Mesothelial cell of epicardium (in vitro differentiated cells): Measurements from ENCODE around the gene AP4E1. TPM values are rescaled to one million over a fixed set of nuclear protein-coding genes. Genes with fewer than 3 reads are reported as not detected.
"Not testable (repeated sequence)": the region's sequence is repeated elsewhere in the genome, so short reads cannot be mapped to it uniquely, and the experiment has no call there.

Experiments used
- DNase-seq, 2 experiments: peaks; one replicate each; pipeline ENCODE4 v3.0.0; 2021; ENCODE audit warnings: low spot score in 2 of 2; ENCODE audit not compliant: unreplicated experiment in 2 of 2
- H3K27ac Mint-ChIP-seq: 2 replicates; pipeline ENCODE4 v1.8.0; 2021; ENCODE audit warnings: mixed read lengths
- H3K27me3 Mint-ChIP-seq: 2 replicates; pipeline ENCODE4 v1.8.0; 2021; ENCODE audit warnings: low read depth, mixed read lengths
- H3K36me3 Mint-ChIP-seq: 2 replicates; pipeline ENCODE4 v1.8.0; 2021; ENCODE audit warnings: mixed read lengths
- H3K4me1 Mint-ChIP-seq: 2 replicates; pipeline ENCODE4 v1.8.0; 2021; ENCODE audit warnings: mixed read lengths
- H3K4me3 Mint-ChIP-seq: 2 replicates; pipeline ENCODE4 v1.8.0; 2021; ENCODE audit warnings: mild to moderate bottlenecking, moderate library complexity, mixed read lengths
- H3K9me3 Mint-ChIP-seq: 2 replicates; pipeline ENCODE4 v1.8.0; 2021; ENCODE audit warnings: mixed read lengths
- total RNA-seq: library from RNA; stranded (reverse); gene quantifications from 3 replicates; pipeline ENCODE4 v1.2.1, GENCODE V29; 2021
- TF ChIP-seq, protein P1 (sequence below): fragments of 200-600 bp; sonication (generic); IDR thresholded peaks from one replicate; pipeline ENCODE4 v1.5.0; 2021; ENCODE audit warnings: antibody characterized with exemption; ENCODE audit not compliant: unreplicated experiment

Gene AP4E1
- total RNA-seq, 1 donor from 2014 or later = 9.7 TPM

DNA sequence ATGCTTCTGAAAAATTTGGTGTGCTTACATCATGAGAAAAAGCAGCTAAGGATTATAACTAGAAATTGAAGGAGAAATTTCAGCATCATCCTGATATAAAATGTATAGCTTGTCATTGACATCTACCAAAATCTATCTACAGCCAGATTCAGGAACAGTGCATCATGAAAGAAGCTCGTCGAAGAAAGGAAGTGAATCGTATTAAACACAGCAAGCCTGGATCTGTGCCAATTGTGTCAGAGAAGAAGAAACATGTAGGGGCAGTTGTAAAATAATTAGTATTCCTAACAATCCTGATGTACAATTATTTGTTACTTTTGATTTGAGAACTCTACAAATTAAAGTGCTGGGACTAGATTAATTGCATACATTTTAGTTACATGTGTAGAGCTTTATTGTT lies 37.2 kb downstream of the AP4E1 start:
- peaks cover 26% of the 10 kb centered on the region for H3K36me3 Mint-ChIP-seq
- H3K27me3 Mint-ChIP-seq = no peaks in the 10 kb centered on the region
- H3K4me1 Mint-ChIP-seq = peaks cover 5% of the 10 kb centered on the region
- no peak for DNase-seq
- H3K27ac Mint-ChIP-seq = no peak overlapping the region
- no peak overlapping the region for H3K4me3 Mint-ChIP-seq
- H3K9me3 Mint-ChIP-seq = peaks cover 1% of the 10 kb centered on the region
- TF ChIP-seq, protein P1, sequence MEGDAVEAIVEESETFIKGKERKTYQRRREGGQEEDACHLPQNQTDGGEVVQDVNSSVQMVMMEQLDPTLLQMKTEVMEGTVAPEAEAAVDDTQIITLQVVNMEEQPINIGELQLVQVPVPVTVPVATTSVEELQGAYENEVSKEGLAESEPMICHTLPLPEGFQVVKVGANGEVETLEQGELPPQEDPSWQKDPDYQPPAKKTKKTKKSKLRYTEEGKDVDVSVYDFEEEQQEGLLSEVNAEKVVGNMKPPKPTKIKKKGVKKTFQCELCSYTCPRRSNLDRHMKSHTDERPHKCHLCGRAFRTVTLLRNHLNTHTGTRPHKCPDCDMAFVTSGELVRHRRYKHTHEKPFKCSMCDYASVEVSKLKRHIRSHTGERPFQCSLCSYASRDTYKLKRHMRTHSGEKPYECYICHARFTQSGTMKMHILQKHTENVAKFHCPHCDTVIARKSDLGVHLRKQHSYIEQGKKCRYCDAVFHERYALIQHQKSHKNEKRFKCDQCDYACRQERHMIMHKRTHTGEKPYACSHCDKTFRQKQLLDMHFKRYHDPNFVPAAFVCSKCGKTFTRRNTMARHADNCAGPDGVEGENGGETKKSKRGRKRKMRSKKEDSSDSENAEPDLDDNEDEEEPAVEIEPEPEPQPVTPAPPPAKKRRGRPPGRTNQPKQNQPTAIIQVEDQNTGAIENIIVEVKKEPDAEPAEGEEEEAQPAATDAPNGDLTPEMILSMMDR = no peak

DNA sequence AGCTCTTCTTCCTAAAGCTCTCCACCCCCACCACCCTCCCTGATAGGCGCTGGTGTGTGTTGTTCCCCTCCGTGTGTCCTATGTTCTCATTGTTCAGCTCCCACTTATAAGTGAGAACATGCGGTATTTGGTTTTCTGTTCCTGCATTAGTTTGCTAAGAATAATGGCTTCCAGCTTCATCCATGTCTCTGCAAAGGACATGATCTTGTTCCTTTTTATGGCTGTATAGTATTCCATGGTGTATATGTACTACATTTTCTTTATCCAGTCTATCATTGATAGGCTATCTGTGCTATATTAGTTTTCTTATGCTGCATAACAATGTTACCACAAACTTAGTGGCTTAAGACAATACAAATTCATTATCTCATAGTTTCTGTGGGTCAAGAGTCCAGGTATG lies 42.3 kb downstream of the AP4E1 start:
- not testable (repeated sequence) for DNase-seq, H3K4me1 Mint-ChIP-seq, H3K27me3 Mint-ChIP-seq, H3K27ac Mint-ChIP-seq, H3K4me3 Mint-ChIP-seq
- Mint-ChIP-seq H3K9me3 (peaks cover 13% of the 10 kb centered on the region), H3K36me3 (peaks cover 42% of the 10 kb centered on the region)

DNA sequence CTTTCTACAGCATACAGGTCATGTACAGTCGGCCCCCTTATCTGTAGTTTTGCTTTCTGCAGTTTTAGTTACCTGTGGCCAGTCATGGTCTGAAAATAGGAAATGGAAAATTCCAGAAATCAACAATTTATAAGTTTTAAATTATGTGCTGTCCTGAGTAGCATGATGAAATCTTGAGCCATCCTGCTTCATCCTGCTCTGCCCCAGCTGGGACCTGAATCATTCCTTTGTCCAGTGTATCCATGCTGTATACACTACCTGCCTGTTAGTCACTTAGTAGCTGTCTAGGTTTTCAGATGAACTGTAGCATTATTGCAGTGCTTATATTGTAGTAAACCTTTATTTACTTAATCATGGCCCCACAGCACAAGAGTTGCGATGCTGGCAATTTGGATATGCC lies 44.8 kb downstream of the AP4E1 start:
- TF ChIP-seq, protein P1 = no peak
- no peak overlapping the region for H3K27ac Mint-ChIP-seq
- H3K4me3 Mint-ChIP-seq = no peak overlapping the region
- no peak for DNase-seq
- peaks cover 13% of the 10 kb centered on the region for H3K9me3 Mint-ChIP-seq
- H3K27me3 Mint-ChIP-seq = no peaks in the 10 kb centered on the region
- peaks cover 7% of the 10 kb centered on the region for H3K4me1 Mint-ChIP-seq
- peaks cover 51% of the 10 kb centered on the region for H3K36me3 Mint-ChIP-seq

DNA sequence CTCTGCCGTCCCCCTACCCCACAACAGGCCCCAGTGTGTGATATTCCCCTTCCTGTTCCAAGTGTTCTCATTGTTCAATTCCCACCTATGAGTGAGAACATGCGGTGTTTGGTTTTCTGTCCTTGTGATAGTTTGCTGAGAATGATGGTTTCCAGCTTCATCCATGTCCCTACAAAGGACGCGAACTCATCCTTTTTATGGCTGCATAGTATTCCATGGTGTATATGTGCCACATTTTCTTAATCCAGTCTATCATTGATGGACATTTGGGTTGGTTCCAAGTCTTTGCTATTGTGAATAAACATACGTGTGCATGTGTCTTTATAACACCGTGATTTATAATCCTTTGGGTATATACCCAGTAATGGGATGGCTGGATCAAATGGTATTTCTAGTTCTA lies 46.4 kb downstream of the AP4E1 start:
- H3K4me1 Mint-ChIP-seq, H3K4me3 Mint-ChIP-seq: not testable (repeated sequence)
- peaks cover 60% of the 10 kb centered on the region for H3K36me3 Mint-ChIP-seq

DNA sequence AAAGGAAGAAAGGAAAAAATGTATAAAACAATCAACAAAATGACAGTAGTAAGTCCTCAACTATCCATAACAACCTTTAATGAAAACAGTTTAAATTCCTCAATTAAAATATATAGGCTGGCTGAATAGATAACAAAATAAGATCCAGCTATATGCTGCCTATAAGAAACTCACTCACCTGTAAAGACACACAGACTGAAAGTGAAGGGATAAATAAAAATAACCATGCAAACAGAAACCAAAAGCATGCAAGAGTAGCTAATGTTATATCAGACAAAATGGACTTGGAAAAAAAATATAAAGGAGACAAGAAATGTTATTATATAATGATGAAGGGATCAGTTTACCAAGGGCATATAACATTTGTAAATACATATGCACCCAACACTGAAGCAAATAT lies 51.2 kb downstream of the AP4E1 start:
- peaks cover 56% of the 10 kb centered on the region for H3K9me3 Mint-ChIP-seq
- no peak overlapping the region for H3K4me3 Mint-ChIP-seq
- TF ChIP-seq, protein P1 = no peak
- no peak for DNase-seq
- no peak overlapping the region for H3K27ac Mint-ChIP-seq
- H3K36me3 Mint-ChIP-seq = peaks cover 76% of the 10 kb centered on the region
- no peaks in the 10 kb centered on the region for H3K27me3 Mint-ChIP-seq
- H3K4me1 Mint-ChIP-seq = peaks cover 7% of the 10 kb centered on the region

More for the DNA sequence above, 46.4 kb downstream of the AP4E1 start:
- not testable (repeated sequence) for H3K27ac Mint-ChIP-seq, H3K27me3 Mint-ChIP-seq, DNase-seq
- peaks cover 21% of the 10 kb centered on the region for H3K9me3 Mint-ChIP-seq

DNA sequence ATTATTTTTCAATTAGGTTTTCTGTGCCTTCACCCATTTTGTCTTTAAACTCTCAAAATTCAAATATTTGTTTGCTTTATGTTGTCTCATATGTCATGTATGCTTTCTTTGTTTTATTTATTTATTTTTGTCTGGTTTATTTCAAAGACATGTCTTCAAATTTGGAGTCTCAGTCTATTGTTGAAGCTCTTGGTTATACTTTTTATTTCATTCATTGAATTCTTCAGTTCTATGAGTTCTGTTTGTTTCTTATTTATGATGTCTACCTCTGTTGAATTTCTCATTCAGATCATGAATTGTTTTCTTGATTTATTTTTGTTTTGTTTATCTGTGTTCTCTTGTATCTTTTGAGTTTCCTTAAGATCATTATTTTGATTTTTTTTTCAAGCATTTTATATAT lies 55.6 kb downstream of the AP4E1 start:
- TF ChIP-seq, protein P1 = no peak
- H3K27me3 Mint-ChIP-seq = no peaks in the 10 kb centered on the region
- no peaks in the 10 kb centered on the region for H3K4me1 Mint-ChIP-seq
- H3K4me3 Mint-ChIP-seq = no peak overlapping the region
- H3K27ac Mint-ChIP-seq = no peak overlapping the region
- peaks cover 76% of the 10 kb centered on the region for H3K36me3 Mint-ChIP-seq
- no peak for DNase-seq
- peaks cover 74% of the 10 kb centered on the region for H3K9me3 Mint-ChIP-seq

DNA sequence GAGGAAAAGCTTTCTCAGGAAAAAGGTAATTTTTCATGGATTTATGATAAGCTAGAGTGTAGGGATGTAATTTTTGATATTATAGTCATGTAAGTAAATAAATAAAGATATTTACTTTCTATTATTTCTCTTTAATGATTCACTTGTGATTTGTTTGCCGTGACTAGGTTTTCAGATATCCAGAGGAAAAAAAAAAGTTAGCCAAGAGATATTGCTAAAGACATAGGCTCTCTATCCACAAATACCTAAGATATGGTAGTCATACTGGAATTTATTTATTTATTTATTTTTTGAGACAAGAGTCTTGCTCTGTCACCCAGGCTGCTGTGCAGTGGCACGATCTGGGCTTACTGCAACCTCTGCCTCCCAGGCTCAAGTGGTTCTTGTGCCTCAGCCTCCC lies 59.9 kb downstream of the AP4E1 start:
- DNase-seq = no peak
- Mint-ChIP-seq H3K4me1 (no peaks in the 10 kb centered on the region), H3K27me3 (no peaks in the 10 kb centered on the region), H3K27ac (no peak overlapping the region), H3K4me3 (no peak overlapping the region), H3K36me3 (peaks cover 72% of the 10 kb centered on the region), H3K9me3 (peaks cover 67% of the 10 kb centered on the region)
- TF ChIP-seq, protein P1 = no peak
